ENCODE data around the gene MSLN.
A peak's percentile ranks its signal among the peaks of the same experiment; 100 is the strongest.

MSLN gene

DNA sequence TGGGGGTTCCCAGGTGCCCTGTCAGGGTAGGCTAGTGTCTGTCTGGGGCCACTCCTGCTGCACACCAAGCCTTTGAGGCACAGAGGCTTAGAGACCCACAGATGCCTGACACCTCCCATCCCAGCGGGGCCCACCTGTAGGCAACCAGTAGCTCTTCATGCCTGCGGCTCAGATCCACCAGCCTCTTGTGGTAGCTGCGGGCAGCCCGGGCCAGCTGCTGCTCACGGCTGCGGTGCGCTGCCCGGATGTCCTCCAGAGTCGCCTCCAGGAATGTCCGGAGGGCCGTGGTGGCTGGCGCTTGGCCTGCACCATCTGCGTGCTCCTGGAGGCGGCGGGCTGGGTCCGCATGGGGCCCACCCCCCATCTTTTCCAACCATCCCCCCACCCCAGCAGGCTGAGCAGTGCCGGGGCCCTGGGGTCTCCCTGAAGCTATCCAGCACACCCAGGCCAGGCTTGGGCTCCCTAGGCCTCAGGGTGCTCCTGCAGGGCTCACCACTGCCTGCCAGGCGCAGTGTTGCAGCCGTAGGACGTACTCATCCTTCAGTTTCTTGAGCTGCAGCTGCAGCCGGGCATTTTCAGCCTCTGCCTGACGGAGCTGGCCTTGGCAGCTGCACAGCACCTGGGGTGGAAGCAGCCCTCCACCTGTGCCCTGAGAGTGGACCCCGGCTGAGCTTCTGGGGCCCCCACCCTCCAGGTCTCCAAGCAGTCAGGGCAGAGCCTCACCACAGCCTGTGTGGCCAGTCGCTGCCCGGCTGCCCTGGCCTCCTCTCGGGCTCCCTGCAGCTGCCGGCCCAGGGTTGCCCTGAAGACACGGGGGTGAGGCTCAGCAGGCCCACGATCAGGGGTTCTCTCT is 36.1 kb upstream of the MSLN start:
- Histone ChIP-seq H3K27me3 (ENCODE audit: control insufficient read depth, insufficient read depth, low read length) (peaks cover 19% of the 10 kb centered on the region), H3K9ac (ENCODE audit: low read length) (no peak overlapping the region), H3K9me3 (ENCODE audit: control insufficient read depth, insufficient read depth, low read depth, low read length) (no peaks in the 10 kb centered on the region), H3K4me1 (ENCODE audit: control insufficient read depth, insufficient read depth, low read length) (peaks cover 12% of the 10 kb centered on the region), H3K27ac (ENCODE audit: low read depth, low read length) (no peak overlapping the region), H3K4me3 (ENCODE audit: low read depth, low read length) (no peak overlapping the region), H3K36me3 (ENCODE audit: control insufficient read depth, insufficient read depth, low read length) (peaks cover 6% of the 10 kb centered on the region)

GRCh38 chr16:725041-725376 is 35.5 kb upstream of the MSLN start:
- Histone ChIP-seq H3K27ac (ENCODE audit: low read depth, low read length) (no peak overlapping the region), H3K4me1 (ENCODE audit: control insufficient read depth, insufficient read depth, low read length) (peaks cover 6% of the 10 kb centered on the region), H3K9ac (ENCODE audit: low read length) (no peak overlapping the region)

DNA sequence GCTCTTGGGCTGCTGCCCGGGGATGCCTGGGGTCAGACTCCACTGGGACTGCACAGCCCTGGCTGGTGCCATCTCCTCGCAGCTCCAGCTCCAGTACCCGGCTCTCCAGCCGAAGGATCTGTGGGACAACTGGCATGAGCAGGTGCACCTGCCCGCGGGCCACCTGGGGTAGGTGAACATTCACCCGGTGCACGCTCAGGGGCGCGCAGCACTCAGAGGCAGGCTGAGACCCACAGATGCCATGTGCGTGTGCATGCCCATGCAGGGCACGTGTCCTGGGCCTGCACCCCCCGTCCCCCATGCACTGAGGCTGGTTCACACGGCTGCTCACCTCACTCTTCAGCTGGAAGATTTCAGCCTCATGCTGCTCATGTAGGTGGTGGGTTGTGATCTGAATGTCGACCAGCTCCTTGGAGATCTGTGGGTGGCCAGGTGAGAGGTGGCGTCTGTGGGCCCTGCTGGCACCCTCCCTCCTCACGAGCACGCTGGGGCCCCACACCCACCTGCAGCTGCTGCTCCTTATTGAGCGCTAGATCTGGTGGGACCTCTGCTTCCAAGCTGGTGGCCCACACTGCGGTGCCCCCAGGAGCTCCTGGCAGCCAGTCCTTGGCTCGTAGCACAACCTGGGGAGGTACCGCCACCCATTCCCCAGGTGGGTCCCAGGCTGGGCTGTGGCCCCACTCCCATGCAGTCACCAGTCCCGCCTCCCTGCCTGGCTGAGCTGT is 34.9 kb upstream of the MSLN start:
- H3K9ac ChIP-seq (ENCODE audit: low read length), result no peak overlapping the region
- H3K27ac ChIP-seq (ENCODE audit: low read depth, low read length), result no peak overlapping the region

More at GRCh38 chr16:725041-725376, 35.5 kb upstream of the MSLN start:
- Histone ChIP-seq H3K4me3 (ENCODE audit: low read depth, low read length) (no peak overlapping the region), H3K36me3 (ENCODE audit: control insufficient read depth, insufficient read depth, low read length) (peaks cover 6% of the 10 kb centered on the region), H3K9me3 (ENCODE audit: control insufficient read depth, insufficient read depth, low read depth, low read length) (no peaks in the 10 kb centered on the region), H3K27me3 (ENCODE audit: control insufficient read depth, insufficient read depth, low read length) (peaks cover 19% of the 10 kb centered on the region)

GRCh38 chr16:726188-726437 is 34.4 kb upstream of the MSLN start:
- no peaks in the 10 kb centered on the region for H3K9me3 ChIP-seq (ENCODE audit: control insufficient read depth, insufficient read depth, low read depth, low read length)
- no peak overlapping the region for H3K27ac ChIP-seq (ENCODE audit: low read depth, low read length)
- H3K4me3 ChIP-seq (ENCODE audit: low read depth, low read length), result peak overlapping the region; percentile 58
- H3K27me3 ChIP-seq (ENCODE audit: control insufficient read depth, insufficient read depth, low read length), result peaks cover 19% of the 10 kb centered on the region
- peak overlapping the region; percentile 5 for H3K9ac ChIP-seq (ENCODE audit: low read length)
- peaks cover 16% of the 10 kb centered on the region for H3K36me3 ChIP-seq (ENCODE audit: control insufficient read depth, insufficient read depth, low read length)
- H3K4me1 ChIP-seq (ENCODE audit: control insufficient read depth, insufficient read depth, low read length), result peaks cover 3% of the 10 kb centered on the region; the same call in 1 of the 2 replicates

More for the DNA sequence above, 34.9 kb upstream of the MSLN start:
- H3K9me3 ChIP-seq (ENCODE audit: control insufficient read depth, insufficient read depth, low read depth, low read length), result no peaks in the 10 kb centered on the region
- peaks cover 19% of the 10 kb centered on the region for H3K27me3 ChIP-seq (ENCODE audit: control insufficient read depth, insufficient read depth, low read length)
- H3K4me1 ChIP-seq (ENCODE audit: control insufficient read depth, insufficient read depth, low read length), result peaks cover 3% of the 10 kb centered on the region; the same call in 1 of the 2 replicates
- H3K36me3 ChIP-seq (ENCODE audit: control insufficient read depth, insufficient read depth, low read length), result peaks cover 12% of the 10 kb centered on the region
- H3K4me3 ChIP-seq (ENCODE audit: low read depth, low read length), result peak overlapping the region; percentile 58

DNA sequence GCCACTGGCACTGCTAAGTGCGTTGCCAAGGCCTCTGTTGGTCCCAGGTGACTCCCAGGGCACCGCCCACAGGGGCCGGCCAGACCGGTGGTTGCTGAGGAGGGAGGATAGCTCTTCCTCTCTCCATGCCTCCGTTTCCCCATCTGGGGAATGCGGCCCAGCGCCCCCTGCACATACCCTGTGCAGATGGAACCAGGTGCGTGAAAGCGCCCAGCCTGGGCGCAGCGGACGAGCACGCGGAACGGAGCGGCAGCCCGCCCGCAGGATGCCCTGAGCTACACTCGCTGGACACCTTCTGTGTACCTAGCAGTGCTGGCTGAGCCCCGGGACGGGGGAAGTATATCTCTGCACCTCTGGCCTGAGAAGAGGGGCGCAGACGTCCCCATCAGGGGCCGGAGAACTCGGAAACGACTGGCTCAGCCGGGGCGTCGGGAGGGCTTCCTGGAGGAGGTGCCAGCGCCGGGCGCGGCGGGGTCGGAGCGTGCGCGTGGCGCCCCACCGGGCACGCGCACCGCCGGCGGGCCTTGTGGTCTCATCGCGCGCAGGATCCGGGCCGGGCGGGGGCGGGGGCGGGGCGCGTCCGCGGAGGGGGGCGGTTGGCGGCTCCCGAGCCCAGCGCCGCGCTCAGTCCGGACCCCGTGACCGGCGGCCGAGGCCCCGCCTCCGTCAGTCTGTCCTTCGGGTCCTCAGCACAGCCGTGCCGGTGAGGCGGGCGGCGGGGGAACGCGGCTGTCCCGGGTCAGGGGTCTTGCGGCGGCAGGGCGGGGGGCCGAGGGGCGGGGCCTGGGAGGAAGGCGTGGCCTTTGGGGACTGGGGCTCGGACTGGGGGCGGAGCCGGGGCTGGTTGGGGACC is 33.9 kb upstream of the MSLN start, which contains the start of the genes CCDC78 and HAGHL:
TSS of gene CCDC78 (minus strand) at position 6 of the 853 bp plus-strand sequence. CDS start 76 bp downstream, outside the sequence.
TSS of gene HAGHL (plus strand) at position 669 of the 853 bp plus-strand sequence. CDS start 404 bp downstream, outside the sequence.
- Histone ChIP-seq H3K27ac (ENCODE audit: low read depth, low read length) (no peak within 1 kb of the TSS), H3K9me3 (ENCODE audit: control insufficient read depth, insufficient read depth, low read depth, low read length) (no peaks in the 10 kb centered on the region), H3K36me3 (ENCODE audit: control insufficient read depth, insufficient read depth, low read length) (peaks cover 17% of the 10 kb centered on the region), H3K4me3 (ENCODE audit: low read depth, low read length) (peak within 1 kb of the TSS; percentile 71), H3K4me1 (ENCODE audit: control insufficient read depth, insufficient read depth, low read length) (peaks cover 3% of the 10 kb centered on the region; the same call in 1 of the 2 replicates), H3K27me3 (ENCODE audit: control insufficient read depth, insufficient read depth, low read length) (peaks cover 19% of the 10 kb centered on the region), H3K9ac (ENCODE audit: low read length) (peak within 1 kb of the TSS; percentile 60)

GRCh38 chr16:727291-727977 is 33.1 kb upstream of the MSLN start:
- Histone ChIP-seq H3K27me3 (ENCODE audit: control insufficient read depth, insufficient read depth, low read length) (peaks cover 19% of the 10 kb centered on the region), H3K4me1 (ENCODE audit: control insufficient read depth, insufficient read depth, low read length) (peaks cover 3% of the 10 kb centered on the region; the same call in 1 of the 2 replicates), H3K4me3 (ENCODE audit: low read depth, low read length) (peak overlapping the region; percentile 71), H3K9me3 (ENCODE audit: control insufficient read depth, insufficient read depth, low read depth, low read length) (no peaks in the 10 kb centered on the region), H3K9ac (ENCODE audit: low read length) (peak overlapping the region; percentile 60), H3K36me3 (ENCODE audit: control insufficient read depth, insufficient read depth, low read length) (peaks cover 17% of the 10 kb centered on the region), H3K27ac (ENCODE audit: low read depth, low read length) (no peak overlapping the region)

DNA sequence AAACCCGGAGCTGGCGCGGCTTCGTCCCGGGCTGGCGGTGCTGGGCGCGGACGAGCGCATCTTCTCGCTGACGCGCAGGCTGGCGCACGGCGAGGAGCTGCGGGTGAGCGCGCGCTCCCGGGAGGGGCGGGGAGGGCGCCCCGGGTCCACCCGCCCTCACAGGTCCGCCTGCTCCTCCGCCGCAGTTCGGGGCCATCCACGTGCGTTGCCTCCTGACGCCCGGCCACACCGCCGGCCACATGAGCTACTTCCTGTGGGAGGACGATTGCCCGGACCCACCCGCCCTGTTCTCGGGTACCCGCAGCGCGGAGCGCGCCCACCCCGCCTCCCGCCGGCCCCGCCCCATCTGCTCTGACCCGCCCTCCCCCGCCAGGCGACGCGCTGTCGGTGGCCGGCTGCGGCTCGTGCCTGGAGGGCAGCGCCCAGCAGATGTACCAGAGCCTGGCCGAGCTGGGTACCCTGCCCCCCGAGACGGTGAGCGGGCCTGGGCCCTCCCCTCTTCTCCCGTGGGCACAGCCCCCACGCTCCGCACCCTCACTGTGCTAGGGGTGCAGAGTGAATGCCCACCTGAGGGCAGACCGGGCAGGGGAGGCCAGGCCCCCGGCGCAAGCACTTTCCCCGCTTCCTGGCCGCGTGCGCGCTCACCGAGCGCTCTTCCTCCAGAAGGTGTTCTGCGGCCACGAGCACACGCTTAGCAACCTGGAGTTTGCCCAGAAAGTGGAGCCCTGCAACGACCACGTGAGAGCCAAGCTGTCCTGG is 32.2 kb upstream of the MSLN start:
- peaks cover 19% of the 10 kb centered on the region for H3K27me3 ChIP-seq (ENCODE audit: control insufficient read depth, insufficient read depth, low read length)
- peaks cover 3% of the 10 kb centered on the region; the same call in 1 of the 2 replicates for H3K4me1 ChIP-seq (ENCODE audit: control insufficient read depth, insufficient read depth, low read length)
- peak overlapping the region; percentile 71 for H3K4me3 ChIP-seq (ENCODE audit: low read depth, low read length)
- H3K36me3 ChIP-seq (ENCODE audit: control insufficient read depth, insufficient read depth, low read length), result peaks cover 15% of the 10 kb centered on the region
- H3K9me3 ChIP-seq (ENCODE audit: control insufficient read depth, insufficient read depth, low read depth, low read length), result no peaks in the 10 kb centered on the region
- peak overlapping the region; percentile 69 for H3K9ac ChIP-seq (ENCODE audit: low read length)
- no peak overlapping the region for H3K27ac ChIP-seq (ENCODE audit: low read depth, low read length)

DNA sequence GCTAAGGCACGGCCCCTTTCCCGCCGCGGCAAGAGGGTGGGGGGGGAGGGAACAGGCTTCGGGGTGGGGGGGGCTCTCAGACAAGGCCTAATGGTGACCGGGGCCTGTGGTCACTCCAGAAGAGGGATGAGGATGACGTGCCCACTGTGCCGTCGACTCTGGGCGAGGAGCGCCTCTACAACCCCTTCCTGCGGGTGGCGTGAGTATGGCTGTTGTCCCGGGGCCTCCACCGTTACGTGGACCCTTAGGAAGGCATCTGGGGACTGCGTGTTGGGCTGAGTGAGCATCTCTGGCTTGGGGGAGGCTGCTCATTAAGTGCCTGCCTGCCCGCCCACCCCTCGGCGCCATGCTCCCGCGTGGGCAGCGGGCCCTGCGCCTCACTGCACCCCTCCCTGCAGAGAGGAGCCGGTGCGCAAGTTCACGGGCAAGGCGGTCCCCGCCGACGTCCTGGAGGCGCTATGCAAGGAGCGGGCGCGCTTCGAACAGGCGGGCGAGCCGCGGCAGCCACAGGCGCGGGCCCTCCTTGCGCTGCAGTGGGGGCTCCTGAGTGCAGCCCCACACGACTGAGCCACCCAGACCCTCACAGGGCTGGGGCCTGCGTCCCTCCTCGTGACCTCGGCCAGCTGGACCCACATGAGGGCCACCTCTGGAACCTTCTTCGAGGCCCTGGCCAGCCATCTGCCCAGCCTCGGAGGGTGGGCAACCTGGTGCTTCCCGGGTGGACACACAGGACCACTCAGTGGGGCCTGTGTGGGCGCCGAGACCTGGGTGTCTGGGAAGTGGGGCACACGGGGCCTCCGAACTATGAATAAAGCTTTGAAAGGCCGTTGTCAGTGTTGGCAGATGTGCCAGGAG is 31.4 kb upstream of the MSLN start:
- peak overlapping the region; percentile 71 for H3K4me3 ChIP-seq (ENCODE audit: low read depth, low read length)
- peaks cover 19% of the 10 kb centered on the region for H3K27me3 ChIP-seq (ENCODE audit: control insufficient read depth, insufficient read depth, low read length)
- H3K9ac ChIP-seq (ENCODE audit: low read length), result no peak overlapping the region
- peaks cover 21% of the 10 kb centered on the region for H3K36me3 ChIP-seq (ENCODE audit: control insufficient read depth, insufficient read depth, low read length)
- no peak overlapping the region for H3K27ac ChIP-seq (ENCODE audit: low read depth, low read length)
- H3K4me1 ChIP-seq (ENCODE audit: control insufficient read depth, insufficient read depth, low read length), result peaks cover 3% of the 10 kb centered on the region; the same call in 1 of the 2 replicates
- H3K9me3 ChIP-seq (ENCODE audit: control insufficient read depth, insufficient read depth, low read depth, low read length), result no peaks in the 10 kb centered on the region
